Kidney epithelial cell (primary cell): ENCODE measurements around the gene CDH18. TPM values are rescaled to one million over a fixed set of nuclear protein-coding genes. Genes with fewer than 3 reads are reported as not detected.

ENCODE experiments used
- DNase-seq: peaks from one replicate; pipeline ENCODE4 v3.0.0-alpha.2; 2010; ENCODE audit warnings: low read depth
- H3K27me3 ChIP-seq: 2 replicates; pipeline ENCODE4 v1.6.0; 2011; ENCODE audit warnings: low read length; ENCODE audit not compliant: control insufficient read depth, insufficient read depth
- H3K36me3 ChIP-seq: 2 replicates; pipeline ENCODE4 v1.5.1; 2011; ENCODE audit warnings: low read length; ENCODE audit not compliant: control insufficient read depth, insufficient read depth
- H3K4me3 ChIP-seq: 2 replicates; pipeline ENCODE4 v1.5.1; 2011; ENCODE audit warnings: low read depth, mild to moderate bottlenecking, control low read depth, low read length
- CTCF ChIP-seq: IDR thresholded peaks from 2 replicates; pipeline ENCODE4 v1.5.1; 2011; ENCODE audit warnings: mild to moderate bottlenecking, moderate library complexity, low read length, control low read depth, inconsistent platforms; ENCODE audit not compliant: insufficient read depth, poor library complexity, severe bottlenecking
- total RNA-seq: library from RNA; depleted of rRNA; stranded (reverse); fragments of >200 nt; gene quantifications from 2 replicates; pipeline ENCODE4 v1.2.3, GENCODE V29; 2015

Gene CDH18
- total RNA-seq, 1 donor from 2014 or later, result 0.21 TPM

GRCh38 chr5:19771174-19771835 lies 216.7 kb downstream of the CDH18 start:
- H3K36me3 ChIP-seq, result no peaks in the 10 kb centered on the region
- no peak for TF ChIP-seq CTCF
- DNase-seq, result no peak
- H3K4me3 ChIP-seq, result no peak overlapping the region
- no peaks in the 10 kb centered on the region for H3K27me3 ChIP-seq

- Histone ChIP-seq H3K4me3 (no peak overlapping the region), H3K27me3 (no peaks in the 10 kb centered on the region), H3K36me3 (no peaks in the 10 kb centered on the region)
- DNase-seq, result no peak
- TF ChIP-seq CTCF, result no peak
Observed at GRCh38 chr5:19770396-19770795, 217.6 kb downstream of the CDH18 start.

- DNase-seq, result no peak
- no peak for TF ChIP-seq CTCF
- Histone ChIP-seq H3K4me3 (no peak overlapping the region), H3K36me3 (no peaks in the 10 kb centered on the region), H3K27me3 (no peaks in the 10 kb centered on the region)
Observed at GRCh38 chr5:19767987-19768386, 220.0 kb downstream of the CDH18 start.

GRCh38 chr5:19753579-19753978 lies 234.4 kb downstream of the CDH18 start:
- Histone ChIP-seq H3K36me3 (no peaks in the 10 kb centered on the region), H3K4me3 (no peak overlapping the region), H3K27me3 (no peaks in the 10 kb centered on the region)
- no peak for DNase-seq
- no peak for TF ChIP-seq CTCF

- no peak for TF ChIP-seq CTCF
- no peaks in the 10 kb centered on the region for H3K36me3 ChIP-seq
- DNase-seq, result no peak
- H3K27me3 ChIP-seq, result no peaks in the 10 kb centered on the region
- H3K4me3 ChIP-seq, result no peak overlapping the region
Observed at GRCh38 chr5:19751326-19751725, 236.7 kb downstream of the CDH18 start.

- DNase-seq, result no peak
- Histone ChIP-seq H3K27me3 (no peaks in the 10 kb centered on the region), H3K36me3 (no peaks in the 10 kb centered on the region), H3K4me3 (no peak overlapping the region)
- TF ChIP-seq CTCF, result no peak
Observed at GRCh38 chr5:19745247-19745646, 242.8 kb downstream of the CDH18 start.
